Left lung (tissue), 10 donors: ENCODE data around the gene ERCC4. TPM values are rescaled to one million over a fixed set of nuclear protein-coding genes. Genes with fewer than 3 reads are reported as not detected.

Experiments
- ATAC-seq: fragments of 200-7000 bp; cut with Tn5 transposase; one replicate; pipeline ENCODE4 v1.9.1; 2020; ENCODE audit warnings: moderate library complexity
- DNase-seq, 4 donors: peaks; one replicate each; pipeline ENCODE4 v3.0.0-alpha.2; 2013 to 2020
- H3K27ac ChIP-seq, 2 donors: fragments of 200-600 bp; sonication (generic) in 1 of 2; one replicate each; pipeline versions ENCODE4 v1.5.0 to v1.8.0; 2020 to 2021
- H3K27me3 ChIP-seq, 2 donors: fragments of 200-600 bp; sonication (generic) in 1 of 2; one replicate each; pipeline versions ENCODE4 v1.5.0 to v1.8.0; 2020 to 2021
- H3K36me3 ChIP-seq, 2 donors: fragments of 200-600 bp; sonication (generic) in 1 of 2; one replicate each; pipeline versions ENCODE4 v1.5.0 to v1.8.0; 2020 to 2021
- H3K4me1 ChIP-seq, 2 donors: fragments of 200-600 bp; one replicate each; pipeline ENCODE4 v1.8.0; 2021
- H3K4me3 ChIP-seq, 2 donors: fragments of 200-600 bp; sonication (generic) in 1 of 2; one replicate each; pipeline versions ENCODE4 v1.5.0 to v1.8.0; 2020 to 2021; ENCODE audit warnings: mild to moderate bottlenecking in 1 of 2
- H3K9me3 ChIP-seq, 2 donors: fragments of 200-600 bp; sonication (generic) in 1 of 2; one replicate each; pipeline versions ENCODE4 v1.5.0 to v1.8.0; 2020 to 2021
- CTCF ChIP-seq, 2 donors: fragments of 200-600 bp; sonication (generic) in 1 of 2; IDR thresholded peaks; one replicate each; pipeline versions ENCODE4 v1.5.0 to v1.8.0; 2021; ENCODE audit warnings: antibody characterized with exemption in 2 of 2
- intact Hi-C, 2 donors: fragments of 100-400 bp; cut with DNase I; formaldehyde crosslinking; loops; one replicate each; pipeline versions ENCODE4 v1.11.2 to v1.14.2; 2022
- polyA plus RNA-seq, 6 donors: library from polyadenylated mRNA; unstranded; fragments of 120-200 nt; gene quantifications; one replicate each; pipeline ENCODE4 v1.2.1, GENCODE V29; 2013; ENCODE audit not compliant: insufficient read length in 6 of 6
- total RNA-seq, 2 donors: library from RNA; stranded (reverse); fragmentation: NEBNext Ultra II Directional; extraction: Animal tissue kit (Norgen Biotek cat#: 25700); gene quantifications; one replicate each; pipeline ENCODE4 v1.2.1, GENCODE V29; 2021
- donor health status: DM: no; HTN: yes; CAD: no.
- donor health status: DM: no; HTN: no; CAD: no.

The ERCC4 gene
- total and polyA plus RNA-seq, 8 donors, result 10.7 to 20.1 (median 16.4) TPM

- Histone ChIP-seq H3K9me3 (no peaks in the 10 kb centered on the region), H3K4me1 (peaks cover 8 to 28% of the 10 kb centered on the region in 2 donors), H3K27me3 (no peaks in the 10 kb centered on the region), H3K36me3 (no peaks in the 10 kb centered on the region), H3K27ac (no peak overlapping the region), H3K4me3 (no peak overlapping the region)
- intact Hi-C loops, result no loop called here
- no peak for TF ChIP-seq CTCF (IDR thresholded peaks at IDR 0.05)
- DNase-seq (no peak), ATAC-seq (no peak)
These were observed 39.7 kb downstream of the ERCC4 start for GRCh38 chr16:13959626-13960025.

GRCh38 chr16:13961099-13961811, 41.3 kb downstream of the ERCC4 start:
- no peaks in the 10 kb centered on the region for H3K27me3 ChIP-seq
- peaks cover 8 to 26% of the 10 kb centered on the region in 2 donors for H3K4me1 ChIP-seq
- H3K36me3 ChIP-seq, result no peaks in the 10 kb centered on the region
- no peak overlapping the region for H3K4me3 ChIP-seq
- H3K9me3 ChIP-seq, result no peaks in the 10 kb centered on the region
- intact Hi-C loops, result no loop called here
- H3K27ac ChIP-seq, result no peak overlapping the region
- TF ChIP-seq CTCF (IDR thresholded peaks at IDR 0.05), result no peak
- DNase-seq (peak in 1 of 4 donors; percentile 28), ATAC-seq (no peak)

- no peak for TF ChIP-seq CTCF (IDR thresholded peaks at IDR 0.05)
- Histone ChIP-seq H3K4me3 (no peak overlapping the region), H3K27ac (no peak overlapping the region), H3K4me1 (peaks cover 5 to 16% of the 10 kb centered on the region in 2 donors), H3K36me3 (no peaks in the 10 kb centered on the region), H3K27me3 (no peaks in the 10 kb centered on the region), H3K9me3 (no peaks in the 10 kb centered on the region)
- DNase-seq (no peak), ATAC-seq (no peak)
- intact Hi-C loops, result no loop called here
These were observed 42.3 kb downstream of the ERCC4 start for GRCh38 chr16:13962232-13962631.

- no peaks in the 10 kb centered on the region for H3K27me3 ChIP-seq
- no peaks in the 10 kb centered on the region for H3K4me1 ChIP-seq
- ATAC-seq (no peak), DNase-seq (no peak)
- H3K36me3 ChIP-seq, result no peaks in the 10 kb centered on the region
- intact Hi-C loops, result no loop called here
- H3K4me3 ChIP-seq, result no peak overlapping the region
- no peaks in the 10 kb centered on the region for H3K9me3 ChIP-seq
- no peak for TF ChIP-seq CTCF (IDR thresholded peaks at IDR 0.05)
- H3K27ac ChIP-seq, result no peak overlapping the region
These were observed 48.9 kb downstream of the ERCC4 start for GRCh38 chr16:13968835-13969234.

GRCh38 chr16:13969711-13970110, 49.8 kb downstream of the ERCC4 start:
- intact Hi-C loops, result no loop called here
- H3K9me3 ChIP-seq, result no peaks in the 10 kb centered on the region
- no peak overlapping the region for H3K4me3 ChIP-seq
- H3K27ac ChIP-seq, result no peak overlapping the region
- no peak for TF ChIP-seq CTCF (IDR thresholded peaks at IDR 0.05)
- ATAC-seq (no peak), DNase-seq (no peak)
- no peaks in the 10 kb centered on the region for H3K4me1 ChIP-seq
- H3K27me3 ChIP-seq, result no peaks in the 10 kb centered on the region
- no peaks in the 10 kb centered on the region for H3K36me3 ChIP-seq
